GM12878 (cell line): ENCODE data around the gene RNF167. TPM values are rescaled to one million over a fixed set of nuclear protein-coding genes. Genes with fewer than 3 reads are reported as not detected.

Experiments
- DPF2 ChIP-seq: fragments of 450-650 bp; IDR thresholded peaks from 2 replicates; pipeline ENCODE4 v1.6.1; 2017; ENCODE audit warnings: mild to moderate bottlenecking
- IKZF1 ChIP-seq: fragments of 450-650 bp; conservative IDR thresholded peaks from 2 replicates; pipeline ENCODE4 v1.6.1; 2017; ENCODE audit warnings: antibody characterized with exemption, mild to moderate bottlenecking
- IKZF2 ChIP-seq, 2 experiments: fragments of 450-650 bp; IDR thresholded peaks; 2 replicates each; pipeline ENCODE4 v1.6.1; 2017; ENCODE audit warnings: mild to moderate bottlenecking in 2 of 2, moderate library complexity in 2 of 2
- MLLT1 ChIP-seq: fragments of 450-650 bp; IDR thresholded peaks from 2 replicates; pipeline ENCODE4 v1.6.1; 2016; ENCODE audit warnings: mild to moderate bottlenecking
- NBN ChIP-seq: fragments of 450-650 bp; IDR thresholded peaks from 2 replicates; pipeline ENCODE4 v1.6.1; 2016
- POLR2A ChIP-seq: IDR thresholded peaks from 2 replicates; pipeline ENCODE4 v1.6.1; 2011; ENCODE audit warnings: low read depth, mild to moderate bottlenecking, low read length
- POLR2AphosphoS5 ChIP-seq: IDR thresholded peaks from 2 replicates; pipeline ENCODE4 v1.6.1; 2011; ENCODE audit warnings: mild to moderate bottlenecking, low read length, inconsistent platforms
- RBBP5 ChIP-seq: fragments of 200-600 bp; sonication (generic); conservative IDR thresholded peaks from 2 replicates; pipeline ENCODE4 v1.6.1; 2016
- RELB ChIP-seq: fragments of 450-650 bp; IDR thresholded peaks from 2 replicates; pipeline ENCODE4 v1.6.1; 2017; ENCODE audit warnings: low read depth, mild to moderate bottlenecking, moderate library complexity
- SIN3A ChIP-seq: IDR thresholded peaks from 2 replicates; pipeline ENCODE4 v1.6.1; 2012; ENCODE audit warnings: low read depth, low read length, improper control_type of control experiment
- SP1 ChIP-seq: IDR thresholded peaks from one replicate; pipeline ENCODE4 v1.6.1; 2011; ENCODE audit warnings: low read depth, low read length
- SUZ12 ChIP-seq: fragments of 200-600 bp; sonication (generic); IDR thresholded peaks from one replicate; pipeline ENCODE4 v1.6.1; 2018; ENCODE audit warnings: antibody characterized with exemption, mild to moderate bottlenecking; ENCODE audit not compliant: unreplicated experiment
- TBL1XR1 ChIP-seq: IDR thresholded peaks from 2 replicates; pipeline ENCODE4 v1.6.1; 2012; ENCODE audit warnings: low read depth, low read length, improper control_type of control experiment
- ZNF687 ChIP-seq: fragments of 450-650 bp; IDR thresholded peaks from 2 replicates; pipeline ENCODE4 v1.6.1; 2017; ENCODE audit warnings: mild to moderate bottlenecking, moderate library complexity
- polyA plus RNA-seq, 11 experiments: library from polyadenylated mRNA; depleted of rRNA in 4 of 11; unstranded in 6 of 11; stranded (reverse) in 5 of 11; fragments of >200 nt; fragmentation: Nextera tagmentation in 4 of 11; fragmentation: Illumina TruSeq in 1 of 11; extraction: Ambion mirVana in 4 of 11; extraction: Trizol in 1 of 11; gene quantifications; 1 replicate in 1 of 11; 2 replicates in 10 of 11; pipeline versions ENCODE4 v1.2.1 to v1.2.3, GENCODE V29; 2011 to 2016; ENCODE audit warnings: inconsistent platforms in 2 of 11, missing spikeins in 2 of 11, low read depth in 1 of 11
- total RNA-seq, 4 experiments: library from RNA; depleted of rRNA in 3 of 4; stranded (reverse); fragments of >200 nt in 3 of 4; fragmentation: Illumina TruSeq in 1 of 4; extraction: Trizol in 1 of 4; gene quantifications; 2 replicates each; pipeline versions ENCODE4 v1.2.1 to v1.2.3, GENCODE V29; 2013 to 2021
- TF ChIP-seq, protein P1 (sequence below): fragments of 450-650 bp; IDR thresholded peaks from 2 replicates; pipeline ENCODE4 v1.6.1; 2017; ENCODE audit warnings: mild to moderate bottlenecking, low read depth, inconsistent platforms; ENCODE audit not compliant: poor library complexity, severe bottlenecking
- TF ChIP-seq, protein P2 (sequence below): fragments of 450-650 bp; IDR thresholded peaks from 2 replicates; pipeline ENCODE4 v1.6.1; 2016; ENCODE audit warnings: mild to moderate bottlenecking, moderate library complexity, borderline replicate concordance

RNF167 gene
- total and polyA plus RNA-seq, 10 of the 15 experiments (the other 5 are each of a cell fraction or from before 2014, with no cell fraction given): 33.6 to 147 (median 57.6) TPM

- TF ChIP-seq POLR2AphosphoS5 (peak; percentile 86), MLLT1 (peak; percentile 61; the same call in 1 of the 2 replicates), ZNF687 (peak; percentile 66; the same call in 1 of the 2 replicates), DPF2 (no peak; the same call in 1 of the 2 replicates), RBBP5 (0 out of 2 replicates have a peak, but pooled peaks have one; percentile 6), SUZ12 (no peak), RELB (peak; percentile 96), SIN3A (peak; percentile 76; the same call in 1 of the 2 replicates), IKZF2 (IDR thresholded peaks at IDR 0.05) (peak; percentile 56 to 70), IKZF1 (peak; percentile 65; the same call in 1 of the 2 replicates), NBN (peak; percentile 93), POLR2A (peak; percentile 82), TBL1XR1 (0 out of 2 replicates have a peak, but pooled peaks have one; percentile 35), SP1 (peak; percentile 39)
- TF ChIP-seq, protein P1, sequence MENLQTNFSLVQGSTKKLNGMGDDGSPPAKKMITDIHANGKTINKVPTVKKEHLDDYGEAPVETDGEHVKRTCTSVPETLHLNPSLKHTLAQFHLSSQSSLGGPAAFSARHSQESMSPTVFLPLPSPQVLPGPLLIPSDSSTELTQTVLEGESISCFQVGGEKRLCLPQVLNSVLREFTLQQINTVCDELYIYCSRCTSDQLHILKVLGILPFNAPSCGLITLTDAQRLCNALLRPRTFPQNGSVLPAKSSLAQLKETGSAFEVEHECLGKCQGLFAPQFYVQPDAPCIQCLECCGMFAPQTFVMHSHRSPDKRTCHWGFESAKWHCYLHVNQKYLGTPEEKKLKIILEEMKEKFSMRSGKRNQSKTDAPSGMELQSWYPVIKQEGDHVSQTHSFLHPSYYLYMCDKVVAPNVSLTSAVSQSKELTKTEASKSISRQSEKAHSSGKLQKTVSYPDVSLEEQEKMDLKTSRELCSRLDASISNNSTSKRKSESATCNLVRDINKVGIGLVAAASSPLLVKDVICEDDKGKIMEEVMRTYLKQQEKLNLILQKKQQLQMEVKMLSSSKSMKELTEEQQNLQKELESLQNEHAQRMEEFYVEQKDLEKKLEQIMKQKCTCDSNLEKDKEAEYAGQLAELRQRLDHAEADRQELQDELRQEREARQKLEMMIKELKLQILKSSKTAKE: peak; percentile 89
- TF ChIP-seq, protein P2, sequence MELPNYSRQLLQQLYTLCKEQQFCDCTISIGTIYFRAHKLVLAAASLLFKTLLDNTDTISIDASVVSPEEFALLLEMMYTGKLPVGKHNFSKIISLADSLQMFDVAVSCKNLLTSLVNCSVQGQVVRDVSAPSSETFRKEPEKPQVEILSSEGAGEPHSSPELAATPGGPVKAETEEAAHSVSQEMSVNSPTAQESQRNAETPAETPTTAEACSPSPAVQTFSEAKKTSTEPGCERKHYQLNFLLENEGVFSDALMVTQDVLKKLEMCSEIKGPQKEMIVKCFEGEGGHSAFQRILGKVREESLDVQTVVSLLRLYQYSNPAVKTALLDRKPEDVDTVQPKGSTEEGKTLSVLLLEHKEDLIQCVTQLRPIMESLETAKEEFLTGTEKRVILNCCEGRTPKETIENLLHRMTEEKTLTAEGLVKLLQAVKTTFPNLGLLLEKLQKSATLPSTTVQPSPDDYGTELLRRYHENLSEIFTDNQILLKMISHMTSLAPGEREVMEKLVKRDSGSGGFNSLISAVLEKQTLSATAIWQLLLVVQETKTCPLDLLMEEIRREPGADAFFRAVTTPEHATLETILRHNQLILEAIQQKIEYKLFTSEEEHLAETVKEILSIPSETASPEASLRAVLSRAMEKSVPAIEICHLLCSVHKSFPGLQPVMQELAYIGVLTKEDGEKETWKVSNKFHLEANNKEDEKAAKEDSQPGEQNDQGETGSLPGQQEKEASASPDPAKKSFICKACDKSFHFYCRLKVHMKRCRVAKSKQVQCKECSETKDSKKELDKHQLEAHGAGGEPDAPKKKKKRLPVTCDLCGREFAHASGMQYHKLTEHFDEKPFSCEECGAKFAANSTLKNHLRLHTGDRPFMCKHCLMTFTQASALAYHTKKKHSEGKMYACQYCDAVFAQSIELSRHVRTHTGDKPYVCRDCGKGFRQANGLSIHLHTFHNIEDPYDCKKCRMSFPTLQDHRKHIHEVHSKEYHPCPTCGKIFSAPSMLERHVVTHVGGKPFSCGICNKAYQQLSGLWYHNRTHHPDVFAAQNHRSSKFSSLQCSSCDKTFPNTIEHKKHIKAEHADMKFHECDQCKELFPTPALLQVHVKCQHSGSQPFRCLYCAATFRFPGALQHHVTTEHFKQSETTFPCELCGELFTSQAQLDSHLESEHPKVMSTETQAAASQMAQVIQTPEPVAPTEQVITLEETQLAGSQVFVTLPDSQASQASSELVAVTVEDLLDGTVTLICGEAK: peak; percentile 33; the same call in 1 of the 2 replicates
These were observed 8.3 kb downstream of the RNF167 start, which contains the start of gene PFN1 (continued) for GRCh38 chr17:4948166-4948930.
